CD4-positive, alpha-beta T cell treated with Interleukin-2 at 100 ng/mL for 4 hours (primary cell): ENCODE data around the gene NPIPB5.
"Not testable (repeated sequence)": the region's sequence is repeated elsewhere in the genome, so short reads cannot be mapped to it uniquely, and the experiment has no call there.

Source experiments
- DNase-seq: peaks from one replicate; pipeline ENCODE4 v3.0.0-alpha.2; 2020; ENCODE audit warnings: low spot score

Gene NPIPB5

GRCh38 chr16:22510591-22510990, at the start of gene NPIPB5:
TSS of gene NPIPB5 (plus strand) at chr16:22510891. CDS start at chr16:22513802, 2,911 bp downstream.
- not testable (repeated sequence) for DNase-seq

- not testable (repeated sequence) for DNase-seq
These were observed 41.8 kb upstream of the NPIPB5 start for GRCh38 chr16:22468846-22469245.

GRCh38 chr16:22537996-22538395, 27.3 kb downstream of the NPIPB5 start:
- DNase-seq = not testable (repeated sequence)

- DNase-seq = not testable (repeated sequence)
These were observed 34.1 kb downstream of the NPIPB5 start for GRCh38 chr16:22544809-22545208.

GRCh38 chr16:22546630-22547029, 35.9 kb downstream of the NPIPB5 start:
- DNase-seq = not testable (repeated sequence)

- DNase-seq = not testable (repeated sequence)
These were observed 36.6 kb downstream of the NPIPB5 start for GRCh38 chr16:22547170-22547765.

GRCh38 chr16:22549853-22550252, 39.2 kb downstream of the NPIPB5 start:
- not testable (repeated sequence) for DNase-seq

- not testable (repeated sequence) for DNase-seq
These were observed 40.5 kb downstream of the NPIPB5 start for GRCh38 chr16:22551143-22551542.

GRCh38 chr16:22551651-22552050, 41.0 kb downstream of the NPIPB5 start:
- DNase-seq = not testable (repeated sequence)

GRCh38 chr16:22556759-22557158, 46.1 kb downstream of the NPIPB5 start:
- DNase-seq = not testable (repeated sequence)
